Parathyroid adenoma (tissue), 2 donors: ENCODE measurements around the gene SCN3B.

Experiments used
- H2AFZ ChIP-seq: fragments of 300-600 bp; sonication (generic); one replicate; pipeline ENCODE4 v1.7.0; 2017; ENCODE audit warnings: antibody characterized with exemption, mild to moderate bottlenecking
- H3K27ac ChIP-seq: fragments of 300-600 bp; sonication (generic); one replicate; pipeline ENCODE4 v1.7.0; 2017
- H3K27me3 ChIP-seq: fragments of 300-600 bp; sonication (generic); one replicate; pipeline ENCODE4 v1.7.0; 2017; ENCODE audit warnings: low read length; ENCODE audit not compliant: control insufficient read depth, insufficient read depth
- H3K36me3 ChIP-seq: fragments of 300-600 bp; sonication (generic); one replicate; pipeline ENCODE4 v1.7.0; 2017; ENCODE audit warnings: low read length; ENCODE audit not compliant: control insufficient read depth, insufficient read depth
- H3K4me1 ChIP-seq: fragments of 300-600 bp; sonication (generic); one replicate; pipeline ENCODE4 v1.7.0; 2017; ENCODE audit warnings: control low read depth
- H3K4me2 ChIP-seq: fragments of 300-600 bp; sonication (generic); one replicate; pipeline ENCODE4 v1.7.0; 2017; ENCODE audit warnings: low read length
- H3K4me3 ChIP-seq: fragments of 300-600 bp; sonication (generic); one replicate; pipeline ENCODE4 v1.7.0; 2017; ENCODE audit warnings: low read depth, low read length
- H3K79me2 ChIP-seq: fragments of 300-600 bp; sonication (generic); one replicate; pipeline ENCODE4 v1.7.0; 2017; ENCODE audit warnings: control low read depth
- H3K9ac ChIP-seq: fragments of 300-600 bp; sonication (generic); one replicate; pipeline ENCODE4 v1.7.0; 2017; ENCODE audit warnings: mild to moderate bottlenecking
- H3K9me3 ChIP-seq: fragments of 300-600 bp; sonication (generic); one replicate; pipeline ENCODE4 v1.7.0; 2017; ENCODE audit warnings: low read length; ENCODE audit not compliant: control insufficient read depth
- CTCF ChIP-seq: fragments of 300-600 bp; sonication (generic); IDR thresholded peaks from one replicate; pipeline ENCODE4 v1.7.0; 2017; ENCODE audit warnings: antibody characterized with exemption, mild to moderate bottlenecking
- donor health status: primary hyperparathyroidism.

The SCN3B gene

DNA sequence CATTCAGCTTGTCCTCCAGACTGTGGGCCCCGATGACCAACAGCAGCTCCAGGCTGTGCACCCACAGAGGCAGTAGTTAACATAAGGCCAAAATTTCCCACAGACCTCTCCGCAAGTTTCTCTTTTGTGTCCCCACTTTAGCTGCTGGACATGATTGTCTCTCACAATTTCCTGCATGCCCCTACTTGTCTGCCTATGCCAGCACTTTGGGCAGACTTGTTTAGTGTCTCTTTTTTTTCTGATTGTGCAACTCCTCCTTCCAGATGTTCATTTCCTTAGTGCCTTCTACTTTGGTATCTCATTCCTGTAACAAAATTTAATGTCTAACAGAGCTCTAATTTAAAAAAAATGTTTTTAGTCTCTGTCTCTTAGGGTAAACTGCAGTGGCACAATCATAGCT, 23.8 kb upstream of the SCN3B start:
- Histone ChIP-seq H3K4me1 (peaks cover 8% of the 10 kb centered on the region), H3K36me3 (no peaks in the 10 kb centered on the region), H3K9ac (no peak overlapping the region), H3K79me2 (no peaks in the 10 kb centered on the region), H3K9me3 (no peaks in the 10 kb centered on the region), H3K27ac (no peak overlapping the region), H3K27me3 (no peaks in the 10 kb centered on the region), H2AFZ (no peak overlapping the region), H3K4me2 (no peak overlapping the region), H3K4me3 (no peak overlapping the region)
- TF ChIP-seq CTCF: no peak

DNA sequence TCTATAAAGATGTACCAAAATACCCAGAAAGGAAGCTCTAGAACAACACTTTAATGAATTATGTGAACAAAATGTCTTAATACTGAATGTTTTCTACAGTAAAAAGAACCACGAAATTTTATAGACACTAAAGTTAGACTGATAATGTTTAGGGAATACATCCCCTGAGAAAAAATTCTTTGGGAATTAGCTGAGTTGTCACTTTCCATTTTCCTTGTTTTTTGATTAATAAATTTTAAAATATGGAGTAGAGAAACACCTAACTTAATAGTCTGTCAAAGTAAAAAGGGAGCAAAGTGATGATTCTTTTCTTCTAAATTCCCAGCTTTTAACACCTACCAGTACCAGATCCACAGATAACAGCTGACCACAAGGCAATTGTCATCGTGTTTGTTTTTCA, 23.1 kb upstream of the SCN3B start:
- Histone ChIP-seq H3K4me3 (no peak overlapping the region), H3K9me3 (no peaks in the 10 kb centered on the region), H3K79me2 (no peaks in the 10 kb centered on the region), H3K27me3 (no peaks in the 10 kb centered on the region), H3K4me1 (peaks cover 4% of the 10 kb centered on the region), H3K36me3 (no peaks in the 10 kb centered on the region), H3K9ac (no peak overlapping the region), H2AFZ (no peak overlapping the region), H3K4me2 (no peak overlapping the region), H3K27ac (no peak overlapping the region)
- TF ChIP-seq CTCF: no peak

GRCh38 chr11:123674297-123674696, 19.9 kb upstream of the SCN3B start:
- Histone ChIP-seq H3K4me3 (no peak overlapping the region), H3K4me1 (no peaks in the 10 kb centered on the region), H3K9ac (no peak overlapping the region), H2AFZ (no peak overlapping the region), H3K27me3 (no peaks in the 10 kb centered on the region), H3K9me3 (no peaks in the 10 kb centered on the region), H3K36me3 (no peaks in the 10 kb centered on the region), H3K27ac (no peak overlapping the region), H3K4me2 (no peak overlapping the region), H3K79me2 (no peaks in the 10 kb centered on the region)
- no peak for TF ChIP-seq CTCF

DNA sequence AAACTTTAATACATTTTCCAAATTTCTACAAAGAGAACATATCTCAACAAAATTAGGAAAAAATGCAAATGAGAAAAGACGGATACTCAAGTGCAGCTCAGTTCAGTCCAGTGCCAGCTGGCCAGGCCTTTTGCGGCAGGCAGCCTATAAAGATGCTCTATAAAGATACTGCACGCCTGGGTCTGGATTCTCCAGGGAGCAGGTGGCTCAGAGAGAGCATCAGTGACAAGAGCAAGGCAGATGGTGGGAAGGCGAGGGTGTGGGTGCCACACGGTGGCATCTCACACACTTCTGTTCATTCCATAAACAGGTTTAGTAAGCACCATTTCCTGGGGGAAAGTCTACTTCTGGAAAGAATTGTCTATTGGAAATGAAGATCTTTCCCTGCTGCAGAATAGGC, 18.1 kb upstream of the SCN3B start:
- no peaks in the 10 kb centered on the region for H3K79me2 ChIP-seq
- no peaks in the 10 kb centered on the region for H3K4me1 ChIP-seq
- no peaks in the 10 kb centered on the region for H3K9me3 ChIP-seq
- H3K27ac ChIP-seq: no peak overlapping the region
- TF ChIP-seq CTCF: no peak
- H2AFZ ChIP-seq: no peak overlapping the region
- H3K4me3 ChIP-seq: no peak overlapping the region
- H3K27me3 ChIP-seq: no peaks in the 10 kb centered on the region
- H3K9ac ChIP-seq: no peak overlapping the region
- no peaks in the 10 kb centered on the region for H3K36me3 ChIP-seq
- no peak overlapping the region for H3K4me2 ChIP-seq

DNA sequence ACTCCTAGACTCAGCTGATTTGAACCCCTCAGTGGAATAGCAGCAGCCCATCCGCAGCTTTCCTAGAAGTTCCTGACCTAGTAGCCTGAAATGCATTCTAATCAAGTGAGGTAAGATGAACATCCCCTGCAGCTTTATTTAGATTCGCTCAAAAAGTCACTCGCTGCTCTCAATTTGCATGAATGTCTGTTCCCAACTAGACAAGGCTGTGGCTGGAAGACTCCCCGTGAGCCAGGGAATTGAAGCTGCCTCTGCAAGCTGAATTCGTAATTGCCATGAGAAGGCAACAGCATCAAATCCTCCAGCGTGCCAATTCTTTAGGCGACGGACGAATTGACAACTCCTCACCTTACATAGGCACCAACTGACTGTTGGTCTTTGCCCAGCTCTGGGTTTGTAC, 17.1 kb upstream of the SCN3B start:
- Histone ChIP-seq H3K27ac (peak overlapping the region; percentile 7), H3K9ac (no peak overlapping the region), H2AFZ (peak overlapping the region; percentile 58)

More for the DNA sequence above, 17.1 kb upstream of the SCN3B start:
- Histone ChIP-seq H3K4me3 (no peak overlapping the region), H3K27me3 (no peaks in the 10 kb centered on the region), H3K4me2 (no peak overlapping the region), H3K9me3 (no peaks in the 10 kb centered on the region), H3K4me1 (no peaks in the 10 kb centered on the region), H3K79me2 (no peaks in the 10 kb centered on the region), H3K36me3 (no peaks in the 10 kb centered on the region)
- TF ChIP-seq CTCF: no peak
